ENCODE measurements around the gene BRSK1. TPM values are rescaled to one million over a fixed set of nuclear protein-coding genes. Genes with fewer than 3 reads are reported as not detected.

Gene BRSK1
- total RNA-seq, 2 experiments from 2014 or later: 2.6 to 2.7 TPM

DNA sequence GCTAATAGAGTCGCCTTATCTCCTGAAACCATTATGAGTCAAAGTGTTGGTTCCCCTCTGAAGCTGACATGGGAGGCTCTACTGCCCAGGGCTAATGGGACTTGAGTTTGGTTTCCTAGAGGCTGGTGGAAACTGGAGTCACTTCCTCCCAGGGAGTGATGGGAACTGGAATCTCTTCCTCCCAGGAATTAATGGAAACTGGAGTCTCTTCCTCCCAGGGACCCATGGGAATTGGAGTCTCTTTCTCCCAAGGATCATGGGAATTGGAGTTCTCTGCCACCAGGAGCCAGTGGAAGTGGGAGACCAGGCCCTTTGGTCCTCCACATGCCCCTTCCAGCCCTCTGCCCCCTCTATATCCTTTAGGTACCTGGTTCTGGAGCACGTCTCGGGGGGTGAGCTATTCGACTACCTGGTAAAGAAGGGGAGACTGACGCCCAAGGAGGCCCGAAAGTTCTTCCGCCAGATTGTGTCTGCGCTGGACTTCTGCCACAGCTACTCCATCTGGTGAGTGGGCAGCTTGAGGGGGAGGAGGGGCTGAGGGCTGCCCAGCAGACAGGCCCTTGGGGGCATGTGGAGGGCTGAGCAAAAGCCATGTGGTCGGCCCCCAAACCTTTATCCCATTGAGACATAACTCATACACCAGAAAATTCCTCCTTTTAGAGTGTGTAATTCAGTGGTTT lies 5.5 kb downstream of the BRSK1 start:
- TF ChIP-seq, protein P1, sequence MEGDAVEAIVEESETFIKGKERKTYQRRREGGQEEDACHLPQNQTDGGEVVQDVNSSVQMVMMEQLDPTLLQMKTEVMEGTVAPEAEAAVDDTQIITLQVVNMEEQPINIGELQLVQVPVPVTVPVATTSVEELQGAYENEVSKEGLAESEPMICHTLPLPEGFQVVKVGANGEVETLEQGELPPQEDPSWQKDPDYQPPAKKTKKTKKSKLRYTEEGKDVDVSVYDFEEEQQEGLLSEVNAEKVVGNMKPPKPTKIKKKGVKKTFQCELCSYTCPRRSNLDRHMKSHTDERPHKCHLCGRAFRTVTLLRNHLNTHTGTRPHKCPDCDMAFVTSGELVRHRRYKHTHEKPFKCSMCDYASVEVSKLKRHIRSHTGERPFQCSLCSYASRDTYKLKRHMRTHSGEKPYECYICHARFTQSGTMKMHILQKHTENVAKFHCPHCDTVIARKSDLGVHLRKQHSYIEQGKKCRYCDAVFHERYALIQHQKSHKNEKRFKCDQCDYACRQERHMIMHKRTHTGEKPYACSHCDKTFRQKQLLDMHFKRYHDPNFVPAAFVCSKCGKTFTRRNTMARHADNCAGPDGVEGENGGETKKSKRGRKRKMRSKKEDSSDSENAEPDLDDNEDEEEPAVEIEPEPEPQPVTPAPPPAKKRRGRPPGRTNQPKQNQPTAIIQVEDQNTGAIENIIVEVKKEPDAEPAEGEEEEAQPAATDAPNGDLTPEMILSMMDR (IDR thresholded peaks at IDR 0.05): no peak
- no peak overlapping the region for H3K4me3 ChIP-seq (ENCODE audit: low read length)
- CTCF ChIA-PET: no interaction called here

GRCh38 chr19:55297267-55297666 lies 13.5 kb downstream of the BRSK1 start:
- Histone ChIP-seq H3K9me3 (ENCODE audit: control insufficient read depth in 1 of 2, insufficient read depth in 1 of 2, low read length in 2 of 2) (no peaks in the 10 kb centered on the region), H3K27me3 (ENCODE audit: control insufficient read depth in 1 of 2, insufficient read depth in 2 of 2, low read length in 2 of 2) (no peaks in the 10 kb centered on the region), H3K4me3 (ENCODE audit: low read length) (no peak overlapping the region), H3K36me3 (ENCODE audit: insufficient read depth, low read length) (no peaks in the 10 kb centered on the region), H3K4me1 (ENCODE audit: insufficient read depth, low read length) (peaks cover 11% of the 10 kb centered on the region), H3K27ac (ENCODE audit: low read depth in 1 of 2, low read length in 2 of 2) (no peak overlapping the region)
- no peak overlapping the region for H3K27ac Mint-ChIP-seq
- no peaks in the 10 kb centered on the region for H3K36me3 Mint-ChIP-seq (ENCODE audit: low read depth)
- H3K27me3 Mint-ChIP-seq: no peaks in the 10 kb centered on the region
- ATAC-seq (ENCODE audit: poor library complexity) (no peak), DNase-seq (no peak)
- ChIA-PET POLR2A (no interaction called here), CTCF (no interaction called here)
- TF ChIP-seq, protein P1 (IDR thresholded peaks at IDR 0.05): no peak
- no peaks in the 10 kb centered on the region for H3K9me3 Mint-ChIP-seq
- intact Hi-C loops (cut with DNase I, micrococcal nuclease): no loop called here
- peaks cover 8% of the 10 kb centered on the region for H3K4me1 Mint-ChIP-seq (ENCODE audit: low read depth)
- H3K4me3 Mint-ChIP-seq: no peak overlapping the region

More for the DNA sequence above, 5.5 kb downstream of the BRSK1 start:
- H3K36me3 Mint-ChIP-seq (ENCODE audit: low read depth): no peaks in the 10 kb centered on the region
- Histone ChIP-seq H3K36me3 (ENCODE audit: insufficient read depth, low read length) (no peaks in the 10 kb centered on the region), H3K27me3 (ENCODE audit: control insufficient read depth in 1 of 2, insufficient read depth in 2 of 2, low read length in 2 of 2) (no peaks in the 10 kb centered on the region), H3K4me1 (ENCODE audit: insufficient read depth, low read length) (peaks cover 8% of the 10 kb centered on the region), H3K9me3 (ENCODE audit: control insufficient read depth in 1 of 2, insufficient read depth in 1 of 2, low read length in 2 of 2) (no peaks in the 10 kb centered on the region), H3K27ac (ENCODE audit: low read depth in 1 of 2, low read length in 2 of 2) (no peak overlapping the region)
- DNase-seq (no peak), ATAC-seq (ENCODE audit: poor library complexity) (no peak)
- H3K27ac Mint-ChIP-seq: no peak overlapping the region
- no peaks in the 10 kb centered on the region for H3K27me3 Mint-ChIP-seq
- POLR2A ChIA-PET: no interaction called here
- no peaks in the 10 kb centered on the region for H3K9me3 Mint-ChIP-seq
- no peak overlapping the region for H3K4me3 Mint-ChIP-seq
- intact Hi-C loops (cut with DNase I, micrococcal nuclease): no loop called here
- peaks cover 6% of the 10 kb centered on the region for H3K4me1 Mint-ChIP-seq (ENCODE audit: low read depth)

DNA sequence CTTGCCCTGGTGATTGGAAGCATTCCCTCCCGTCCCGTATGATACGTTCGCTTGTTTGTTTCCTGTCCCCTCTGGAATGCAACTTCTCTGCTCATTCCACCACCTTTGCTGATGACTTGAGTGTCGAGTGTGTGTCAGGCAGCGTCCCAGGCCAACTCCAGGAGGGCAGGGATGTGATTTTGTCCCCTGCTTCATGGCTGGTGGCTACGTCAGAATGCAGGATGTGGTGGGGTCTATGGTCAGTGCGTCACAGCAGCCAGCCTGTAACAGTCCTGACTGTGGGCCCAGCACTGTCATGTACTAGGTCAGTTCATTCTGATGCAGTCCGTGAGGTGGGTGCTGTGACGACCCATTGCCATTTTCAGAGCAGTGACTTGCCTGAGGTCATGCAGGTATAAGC lies 16.2 kb downstream of the BRSK1 start:
- ChIA-PET POLR2A (no interaction called here), CTCF (no interaction called here)
- Histone ChIP-seq H3K4me1 (ENCODE audit: insufficient read depth, low read length) (peaks cover 13% of the 10 kb centered on the region), H3K27me3 (ENCODE audit: control insufficient read depth in 1 of 2, insufficient read depth in 2 of 2, low read length in 2 of 2) (no peaks in the 10 kb centered on the region), H3K4me3 (ENCODE audit: low read length) (no peak overlapping the region), H3K9me3 (ENCODE audit: control insufficient read depth in 1 of 2, insufficient read depth in 1 of 2, low read length in 2 of 2) (no peaks in the 10 kb centered on the region), H3K27ac (ENCODE audit: low read depth in 1 of 2, low read length in 2 of 2) (no peak overlapping the region), H3K36me3 (ENCODE audit: insufficient read depth, low read length) (no peaks in the 10 kb centered on the region)
- Mint-ChIP-seq H3K36me3 (ENCODE audit: low read depth) (no peaks in the 10 kb centered on the region), H3K4me1 (ENCODE audit: low read depth) (peaks cover 8% of the 10 kb centered on the region), H3K4me3 (no peak overlapping the region), H3K9me3 (no peaks in the 10 kb centered on the region), H3K27ac (no peak overlapping the region), H3K27me3 (no peaks in the 10 kb centered on the region)
- no peak for ATAC-seq (ENCODE audit: poor library complexity)
- DNase-seq: no peak
- TF ChIP-seq, protein P1 (IDR thresholded peaks at IDR 0.05): no peak
- intact Hi-C loops (cut with DNase I, micrococcal nuclease): loop anchor here (5.0 to 10.0 kb wide), 3 partner anchors 123 to 205 kb away; no protein-coding TSS in a partner anchor
